Measurements from ENCODE around the gene ILF3.
"Not testable (repeated sequence)": the region's sequence is repeated elsewhere in the genome, so short reads cannot be mapped to it uniquely, and the experiment has no call there.

Gene ILF3

DNA sequence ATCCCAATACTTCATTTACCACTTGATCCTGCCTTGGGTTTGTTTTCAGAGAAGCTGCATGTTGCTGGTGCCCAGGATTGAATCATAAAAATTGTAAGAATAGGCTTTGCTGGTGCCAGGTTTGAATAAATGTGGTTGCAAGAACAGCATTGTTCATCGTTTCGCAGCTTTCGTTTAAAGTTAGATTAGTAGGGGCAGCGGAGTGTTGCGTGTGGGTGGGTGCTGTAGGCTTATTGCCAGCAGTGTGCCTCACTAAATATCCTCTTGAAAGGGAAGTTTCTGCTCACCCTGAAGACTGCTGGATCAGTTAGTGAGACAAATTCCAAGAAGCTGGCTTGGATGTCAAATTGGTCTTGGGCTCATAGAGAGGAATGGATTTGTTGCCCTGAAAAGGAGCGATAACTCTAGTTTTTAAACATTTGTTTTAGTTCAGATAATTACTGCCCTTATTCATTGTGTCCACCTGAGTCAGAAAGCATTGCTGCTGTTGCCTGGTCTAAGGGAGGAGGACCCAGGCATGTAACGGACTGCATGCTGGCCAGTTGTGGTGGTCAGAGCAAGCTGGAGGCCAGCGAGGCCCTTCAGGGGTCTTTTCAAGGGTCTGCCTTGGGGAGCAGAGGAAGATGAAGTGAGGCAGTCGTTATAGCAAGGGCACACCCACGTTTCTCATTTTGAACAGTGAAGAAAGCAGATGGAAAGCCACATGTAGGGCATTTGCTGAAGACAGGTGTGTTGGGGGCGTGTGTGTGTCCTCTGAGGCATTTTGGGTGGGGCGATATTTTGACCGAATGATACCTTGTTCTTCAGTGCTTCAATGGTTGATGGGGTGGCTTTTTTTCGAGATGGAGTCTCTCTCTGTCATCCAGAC lies 8.5 kb downstream of the ILF3 start:
- DNase-seq (ENCODE audit: low read depth) = peak; percentile 21
- TF ChIP-seq, protein P1, sequence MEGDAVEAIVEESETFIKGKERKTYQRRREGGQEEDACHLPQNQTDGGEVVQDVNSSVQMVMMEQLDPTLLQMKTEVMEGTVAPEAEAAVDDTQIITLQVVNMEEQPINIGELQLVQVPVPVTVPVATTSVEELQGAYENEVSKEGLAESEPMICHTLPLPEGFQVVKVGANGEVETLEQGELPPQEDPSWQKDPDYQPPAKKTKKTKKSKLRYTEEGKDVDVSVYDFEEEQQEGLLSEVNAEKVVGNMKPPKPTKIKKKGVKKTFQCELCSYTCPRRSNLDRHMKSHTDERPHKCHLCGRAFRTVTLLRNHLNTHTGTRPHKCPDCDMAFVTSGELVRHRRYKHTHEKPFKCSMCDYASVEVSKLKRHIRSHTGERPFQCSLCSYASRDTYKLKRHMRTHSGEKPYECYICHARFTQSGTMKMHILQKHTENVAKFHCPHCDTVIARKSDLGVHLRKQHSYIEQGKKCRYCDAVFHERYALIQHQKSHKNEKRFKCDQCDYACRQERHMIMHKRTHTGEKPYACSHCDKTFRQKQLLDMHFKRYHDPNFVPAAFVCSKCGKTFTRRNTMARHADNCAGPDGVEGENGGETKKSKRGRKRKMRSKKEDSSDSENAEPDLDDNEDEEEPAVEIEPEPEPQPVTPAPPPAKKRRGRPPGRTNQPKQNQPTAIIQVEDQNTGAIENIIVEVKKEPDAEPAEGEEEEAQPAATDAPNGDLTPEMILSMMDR (conservative IDR thresholded peaks at IDR 0.05; ENCODE audit: low read length) = no peak
- H3K4me3 ChIP-seq (ENCODE audit: low read length) = no peak overlapping the region

DNA sequence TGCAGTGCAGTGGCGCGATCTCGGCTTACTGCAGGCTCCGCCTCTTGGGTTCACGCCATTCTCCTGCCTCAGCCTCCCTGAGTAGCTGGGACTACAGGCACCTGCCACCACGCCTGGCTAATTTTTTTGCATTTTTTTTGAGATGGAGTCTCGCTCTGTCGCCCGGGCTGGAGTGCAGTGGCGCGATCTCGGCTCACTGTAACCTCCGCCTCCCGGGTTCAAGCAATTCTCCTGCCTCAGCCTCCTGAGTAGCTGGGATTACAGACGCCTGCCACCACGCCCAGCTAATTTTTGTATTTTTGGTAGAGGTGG lies 9.1 kb downstream of the ILF3 start:
- H3K4me3 ChIP-seq (ENCODE audit: low read length); DNase-seq (ENCODE audit: low read depth): not testable (repeated sequence)

DNA sequence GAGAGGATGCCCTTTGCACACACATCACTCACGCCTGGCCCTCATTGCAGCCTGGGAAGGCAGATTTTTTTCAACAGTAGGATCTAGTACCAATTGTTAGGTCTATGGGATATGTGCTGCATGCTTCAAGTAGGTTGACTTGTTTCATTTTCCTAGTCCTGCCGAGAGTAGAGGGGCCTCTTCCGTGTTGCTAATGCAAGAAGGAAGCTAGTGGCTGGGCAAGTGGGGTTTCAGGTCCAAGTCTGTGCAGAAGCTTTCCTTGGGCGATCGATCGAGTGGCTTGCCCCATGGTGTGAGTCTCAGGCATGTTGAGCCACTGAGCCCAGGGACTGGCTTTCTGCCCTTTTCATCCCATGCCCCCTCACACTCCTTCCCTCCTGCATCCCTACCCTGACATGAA lies 13.7 kb downstream of the ILF3 start:
- TF ChIP-seq, protein P1 (conservative IDR thresholded peaks at IDR 0.05; ENCODE audit: low read length) = no peak
- no peak for DNase-seq (ENCODE audit: low read depth)

DNA sequence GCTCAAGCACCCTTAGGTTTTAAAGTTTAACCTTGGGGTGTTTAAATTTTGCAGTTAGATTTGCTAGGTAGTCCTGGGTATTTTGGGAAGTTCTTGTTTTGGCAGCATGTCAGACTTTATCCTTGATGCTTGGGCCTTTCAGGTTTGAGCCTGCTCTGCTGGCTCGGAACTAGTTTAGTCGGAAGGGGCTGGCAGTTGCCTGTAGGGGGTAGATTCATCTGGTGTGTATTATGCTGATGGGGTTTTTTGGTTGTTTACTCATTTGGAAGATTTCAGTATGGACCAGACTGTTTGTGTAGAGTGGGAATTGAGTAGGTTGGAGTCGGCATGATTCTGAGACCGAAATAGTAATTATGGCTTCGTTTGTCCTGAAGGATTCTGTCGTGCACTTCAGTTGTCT lies 15.1 kb downstream of the ILF3 start:
- TF ChIP-seq, protein P1 (conservative IDR thresholded peaks at IDR 0.05; ENCODE audit: low read length) = no peak
- no peak for DNase-seq (ENCODE audit: low read depth)
- no peak overlapping the region for H3K4me3 ChIP-seq (ENCODE audit: low read length)

More for the DNA sequence above, 13.7 kb downstream of the ILF3 start:
- H3K4me3 ChIP-seq (ENCODE audit: low read length) = no peak overlapping the region

DNA sequence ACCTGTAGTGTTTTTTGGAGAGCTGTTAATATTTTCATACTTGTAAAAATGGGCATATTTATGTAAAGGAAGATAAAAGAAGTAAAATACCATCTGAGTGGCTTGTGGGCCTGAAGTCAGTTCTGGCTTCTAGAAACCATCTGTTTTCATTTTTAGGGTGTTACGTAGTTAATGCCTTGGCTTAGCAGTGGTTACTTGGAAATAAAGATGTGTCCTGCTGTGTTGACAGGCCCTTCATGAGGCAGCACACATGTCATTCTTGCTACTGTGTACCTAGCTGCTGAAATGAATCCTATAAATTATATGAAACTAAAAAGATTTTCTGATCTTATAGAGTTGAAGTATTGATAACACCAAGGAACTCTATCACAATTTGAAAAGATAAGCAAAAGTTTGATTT lies 16.0 kb downstream of the ILF3 start:
- H3K4me3 ChIP-seq (ENCODE audit: low read length) = no peak overlapping the region
- peak; percentile 83 for DNase-seq (ENCODE audit: low read depth)
- TF ChIP-seq, protein P1 (conservative IDR thresholded peaks at IDR 0.05; ENCODE audit: low read length) = no peak

DNA sequence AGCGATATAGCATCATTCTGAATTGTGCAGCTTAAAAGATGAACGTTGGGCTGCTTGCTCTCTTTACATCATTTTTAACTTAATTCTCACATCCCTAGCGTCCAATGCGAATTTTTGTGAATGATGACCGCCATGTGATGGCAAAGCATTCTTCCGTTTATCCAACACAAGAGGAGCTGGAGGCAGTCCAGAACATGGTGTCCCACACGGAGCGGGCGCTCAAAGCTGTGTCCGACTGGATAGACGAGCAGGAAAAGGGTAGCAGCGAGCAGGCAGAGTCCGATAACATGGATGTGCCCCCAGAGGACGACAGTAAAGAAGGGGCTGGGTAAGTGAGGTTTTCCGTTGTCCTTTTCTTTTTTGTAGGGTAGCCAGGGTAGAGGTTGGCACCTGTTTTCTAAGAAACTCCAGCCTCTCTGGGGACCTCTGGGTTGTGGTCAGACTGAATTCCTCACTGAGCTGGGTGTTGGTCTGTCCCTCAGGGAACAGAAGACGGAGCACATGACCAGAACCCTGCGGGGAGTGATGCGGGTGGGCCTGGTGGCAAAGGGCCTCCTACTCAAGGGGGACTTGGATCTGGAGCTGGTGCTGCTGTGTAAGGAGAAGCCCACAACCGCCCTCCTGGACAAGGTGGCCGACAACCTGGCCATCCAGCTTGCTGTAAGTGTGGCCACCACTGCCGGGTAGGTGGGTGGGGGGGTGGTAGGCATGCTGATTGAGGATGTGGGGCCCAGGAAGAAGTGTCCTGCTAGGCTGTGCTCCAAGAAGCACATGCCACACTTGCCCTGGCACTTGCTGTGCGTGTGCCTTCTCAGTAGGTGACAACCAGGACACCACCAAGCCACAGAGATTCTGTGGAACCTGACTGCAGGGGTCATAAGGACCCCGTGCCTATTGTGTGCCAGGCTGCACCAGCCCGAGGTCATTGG lies 17.0 kb downstream of the ILF3 start:
- no peak overlapping the region for H3K4me3 ChIP-seq (ENCODE audit: low read length)
- TF ChIP-seq, protein P1 (conservative IDR thresholded peaks at IDR 0.05; ENCODE audit: low read length) = no peak
- no peak for DNase-seq (ENCODE audit: low read depth)

DNA sequence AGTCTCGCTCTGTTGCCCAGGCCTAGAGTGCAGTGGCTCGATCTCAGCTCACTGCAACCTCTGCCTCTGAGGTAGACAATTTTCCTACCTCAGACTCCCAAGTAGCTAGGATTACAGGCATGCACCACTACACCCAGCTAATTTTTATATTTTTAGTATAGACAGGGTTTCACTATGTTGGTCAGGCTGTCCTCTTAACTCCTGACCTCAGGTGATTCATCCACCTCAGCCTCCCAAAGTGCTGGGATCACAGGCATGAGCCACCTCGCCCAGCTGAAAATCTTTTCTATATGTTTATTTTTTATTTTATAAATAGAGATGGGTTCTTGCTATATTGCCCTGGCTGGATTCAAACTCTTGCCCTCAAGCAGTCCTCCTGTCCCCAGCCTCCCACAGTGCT lies 17.8 kb downstream of the ILF3 start:
- not testable (repeated sequence) for H3K4me3 ChIP-seq (ENCODE audit: low read length); DNase-seq (ENCODE audit: low read depth)

DNA sequence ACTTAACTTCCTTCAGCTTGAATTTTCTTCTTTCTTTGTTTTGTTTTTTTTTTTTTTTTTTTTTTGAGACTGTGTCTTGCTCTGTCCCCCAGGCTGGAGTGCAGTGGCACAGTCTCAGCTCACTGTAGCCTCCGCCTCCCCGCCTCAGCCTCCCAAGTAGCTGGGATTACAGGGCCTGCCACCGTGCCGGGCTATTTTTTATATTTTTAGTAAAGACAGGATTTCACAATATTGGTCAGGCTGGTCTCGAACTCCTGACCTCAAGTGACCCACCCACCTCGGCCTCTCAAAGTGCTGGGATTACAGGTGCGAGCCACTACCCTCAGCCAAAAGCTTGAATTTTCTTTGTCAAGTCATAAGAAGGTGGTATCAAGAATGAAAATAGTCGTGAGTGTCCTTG lies 21.1 kb downstream of the ILF3 start:
- not testable (repeated sequence) for H3K4me3 ChIP-seq (ENCODE audit: low read length); DNase-seq (ENCODE audit: low read depth)
